ENCODE measurements around the gene TNFRSF13B. TPM values are rescaled to one million over a fixed set of nuclear protein-coding genes. Genes with fewer than 3 reads are reported as not detected.

The TNFRSF13B gene
- total RNA-seq, 4 donors from 2014 or later, result 9.2 TPM; not detected in 3

GRCh38 chr17:16915752-16916556 lies 56.0 kb downstream of the TNFRSF13B start:
- WGBS, 2 donors (ENCODE audit: low coverage in 1 of 2), result 49% methylated on average over 11 of the region's 11 CpGs; no CpG with 5 or more reads in 1 of the 2 donors
- H3K9me3 ChIP-seq, result no peaks in the 10 kb centered on the region
- peak; percentile 83 for DNase-seq
- in situ Hi-C loops (cut with MboI; ENCODE audit: low pct_ligation_motif_present in 1 of 4, low pct_unique_long_range_greater_than_20kb in 1 of 4, low sequenced_read_pairs in 3 of 4), result no loop called here
- H3K4me3 ChIP-seq, result no peak overlapping the region
- no peaks in the 10 kb centered on the region for H3K27me3 ChIP-seq
- intact Hi-C loops (cut with DNase I; ENCODE audit: low total_unique reads), result no loop called here
- H3K27ac ChIP-seq, result no peak overlapping the region
- H3K4me1 ChIP-seq, result peaks cover 0 to 5% (median 0%) of the 10 kb centered on the region in 4 donors
- no peaks in the 10 kb centered on the region for H3K36me3 ChIP-seq
- TF ChIP-seq CTCF (IDR thresholded peaks at IDR 0.05) (peak in 4 of 5 experiments; percentile 26 to 41 (median 35)), EP300 (IDR thresholded peaks at IDR 0.05; ENCODE audit: low read depth) (no peak), POLR2AphosphoS5 (IDR thresholded peaks at IDR 0.05) (no peak)

- DNase-seq, result no peak
- in situ Hi-C loops (cut with MboI; ENCODE audit: low pct_ligation_motif_present in 1 of 4, low pct_unique_long_range_greater_than_20kb in 1 of 4, low sequenced_read_pairs in 3 of 4) (no loop called here), intact Hi-C loops (cut with DNase I; ENCODE audit: low total_unique reads) (no loop called here)
Measured at GRCh38 chr17:16913463-16913862, 58.5 kb downstream of the TNFRSF13B start.

GRCh38 chr17:16912021-16912962 lies 59.6 kb downstream of the TNFRSF13B start:
- DNase-seq, result no peak
- H3K4me1 ChIP-seq, result no peaks in the 10 kb centered on the region
- in situ Hi-C loops (cut with MboI; ENCODE audit: low pct_ligation_motif_present in 1 of 4, low pct_unique_long_range_greater_than_20kb in 1 of 4, low sequenced_read_pairs in 3 of 4) (no loop called here), intact Hi-C loops (cut with DNase I; ENCODE audit: low total_unique reads) (no loop called here)
- no peak overlapping the region for H3K4me3 ChIP-seq
- no peaks in the 10 kb centered on the region for H3K36me3 ChIP-seq
- no peak overlapping the region for H3K27ac ChIP-seq
- H3K27me3 ChIP-seq, result peaks cover 3% of the 10 kb centered on the region
- WGBS, 2 donors (ENCODE audit: low coverage in 1 of 2), result 40 to 86% methylated on average over 1 to 17 of the region's 17 CpGs
- no peaks in the 10 kb centered on the region for H3K9me3 ChIP-seq
- TF ChIP-seq POLR2A (IDR thresholded peaks at IDR 0.05), result no peak
- TF ChIP-seq POLR2AphosphoS5 (IDR thresholded peaks at IDR 0.05), result no peak
- TF ChIP-seq CTCF (IDR thresholded peaks at IDR 0.05), result no peak
- TF ChIP-seq EP300 (IDR thresholded peaks at IDR 0.05; ENCODE audit: low read depth), result no peak

More at GRCh38 chr17:16913463-16913862, 58.5 kb downstream of the TNFRSF13B start:
- WGBS, 2 donors (ENCODE audit: low coverage in 1 of 2), result 75 to 80% methylated on average over 1 to 2 of the region's 2 CpGs
- H3K4me3 ChIP-seq, result no peak overlapping the region
- no peak overlapping the region for H3K27ac ChIP-seq
- no peaks in the 10 kb centered on the region for H3K36me3 ChIP-seq
- H3K9me3 ChIP-seq, result no peaks in the 10 kb centered on the region
- H3K27me3 ChIP-seq, result no peaks in the 10 kb centered on the region
- no peak for TF ChIP-seq POLR2AphosphoS5 (IDR thresholded peaks at IDR 0.05)
- peaks cover 0 to 5% (median 0%) of the 10 kb centered on the region in 4 donors for H3K4me1 ChIP-seq

- H3K9me3 ChIP-seq, result no peaks in the 10 kb centered on the region
- peak; percentile 6 for DNase-seq
- H3K4me3 ChIP-seq, result no peak overlapping the region
- intact Hi-C loops (cut with DNase I; ENCODE audit: low total_unique reads) (no loop called here), in situ Hi-C loops (cut with MboI; ENCODE audit: low pct_ligation_motif_present in 1 of 4, low pct_unique_long_range_greater_than_20kb in 1 of 4, low sequenced_read_pairs in 3 of 4) (no loop called here)
- H3K36me3 ChIP-seq, result no peaks in the 10 kb centered on the region
- no peak overlapping the region for H3K27ac ChIP-seq
- H3K27me3 ChIP-seq, result peaks cover 3% of the 10 kb centered on the region
- H3K4me1 ChIP-seq, result no peaks in the 10 kb centered on the region
- TF ChIP-seq POLR2A (IDR thresholded peaks at IDR 0.05) (no peak), CTCF (IDR thresholded peaks at IDR 0.05) (no peak), EP300 (IDR thresholded peaks at IDR 0.05; ENCODE audit: low read depth) (no peak)
- 86% methylated on average over 17 of the region's 17 CpGs; no CpG with 5 or more reads in 1 of the 2 donors for WGBS, 2 donors (ENCODE audit: low coverage in 1 of 2)
Measured at GRCh38 chr17:16911141-16911937, 60.6 kb downstream of the TNFRSF13B start.
